GM21423 (cell line): ENCODE results near the gene CPNE5.

Experiments used
- ATAC-seq: cut with Tn5 transposase; IDR thresholded peaks from one replicate; pipeline ENCODE4 v1.9.1; 2021; ENCODE audit warnings: mild to moderate bottlenecking, moderate library complexity; ENCODE audit not compliant: unreplicated experiment

CPNE5 gene

GRCh38 chr6:36794713-36795065, 44.6 kb downstream of the CPNE5 start:
- ATAC-seq = no peak

GRCh38 chr6:36793913-36794712, 45.1 kb downstream of the CPNE5 start:
- ATAC-seq = no peak

GRCh38 chr6:36793296-36793912, 45.8 kb downstream of the CPNE5 start:
- no peak for ATAC-seq

- no peak for ATAC-seq
These were observed 47.6 kb downstream of the CPNE5 start for GRCh38 chr6:36791521-36792135.

- no peak for ATAC-seq
These were observed 48.2 kb downstream of the CPNE5 start for GRCh38 chr6:36791085-36791484.

- no peak for ATAC-seq
These were observed 50.5 kb downstream of the CPNE5 start for GRCh38 chr6:36788768-36789167.

GRCh38 chr6:36788186-36788585, 51.1 kb downstream of the CPNE5 start:
- ATAC-seq = no peak

- no peak for ATAC-seq
These were observed 52.0 kb downstream of the CPNE5 start for GRCh38 chr6:36787210-36787609.

GRCh38 chr6:36786055-36786675, 53.1 kb downstream of the CPNE5 start:
- no peak for ATAC-seq

GRCh38 chr6:36784376-36784636, 54.9 kb downstream of the CPNE5 start:
- no peak for ATAC-seq

- no peak for ATAC-seq
These were observed 55.5 kb downstream of the CPNE5 start for GRCh38 chr6:36783603-36784375.

- ATAC-seq = peak; percentile 54
These were observed 57.6 kb downstream of the CPNE5 start for GRCh38 chr6:36781669-36782068.

- no peak for ATAC-seq
These were observed 58.6 kb downstream of the CPNE5 start for GRCh38 chr6:36780442-36781177.

GRCh38 chr6:36779227-36779626, 60.0 kb downstream of the CPNE5 start:
- ATAC-seq = no peak

- ATAC-seq = no peak
These were observed 61.4 kb downstream of the CPNE5 start for GRCh38 chr6:36777801-36778200.

- ATAC-seq = no peak
These were observed 63.1 kb downstream of the CPNE5 start for GRCh38 chr6:36776167-36776566.

GRCh38 chr6:36774331-36774730, 64.9 kb downstream of the CPNE5 start:
- no peak for ATAC-seq

- ATAC-seq = no peak
These were observed 66.8 kb downstream of the CPNE5 start for GRCh38 chr6:36772397-36772796.

- ATAC-seq = no peak
These were observed 68.1 kb downstream of the CPNE5 start for GRCh38 chr6:36771145-36771544.

- no peak for ATAC-seq
These were observed 69.4 kb downstream of the CPNE5 start for GRCh38 chr6:36769676-36770499.
